ENCODE measurements around the gene SMAD6. TPM values are rescaled to one million over a fixed set of nuclear protein-coding genes. Genes with fewer than 3 reads are reported as not detected.

SMAD6 gene
- total RNA-seq, 3 donors from 2014 or later (not counting 1 experiment from before 2014, with no cell fraction given), result 0.07 to 0.38 (median 0.09) TPM

GRCh38 chr15:66758844-66759243, 56.8 kb downstream of the SMAD6 start:
- Mint-ChIP-seq H3K36me3 (no peaks in the 10 kb centered on the region), H3K27me3 (ENCODE audit: low read depth in 2 of 2) (peaks cover 27 to 36% of the 10 kb centered on the region in 2 donors), H3K4me1 (no peaks in the 10 kb centered on the region), H3K9me3 (peaks cover 0 to 4% of the 10 kb centered on the region in 2 donors), H3K27ac (no peak overlapping the region), H3K4me3 (no peak overlapping the region)
- Histone ChIP-seq H3K27me3 (ENCODE audit: control insufficient read depth, insufficient read depth, low read length) (no peaks in the 10 kb centered on the region), H3K27ac (ENCODE audit: low read length) (no peak overlapping the region), H3K4me1 (ENCODE audit: control insufficient read depth, insufficient read depth, low read length) (no peaks in the 10 kb centered on the region), H3K9me3 (ENCODE audit: control insufficient read depth, insufficient read depth, low read length) (peaks cover 12% of the 10 kb centered on the region), H3K36me3 (ENCODE audit: control insufficient read depth, insufficient read depth, low read length) (no peaks in the 10 kb centered on the region), H3K4me3 (ENCODE audit: low read length) (no peak overlapping the region)
- no peak for TF ChIP-seq CTCF (IDR thresholded peaks at IDR 0.05)
- ATAC-seq (no peak), DNase-seq (no peak)
- intact Hi-C loops (cut with micrococcal nuclease), result no loop called here
- WGBS (ENCODE audit: insufficient coverage), result 75% methylated on average over 1 of the region's 3 CpGs

- H3K9me3 Mint-ChIP-seq, result peaks cover 0 to under 1% of the 10 kb centered on the region in 2 donors
- no peak for TF ChIP-seq CTCF (IDR thresholded peaks at IDR 0.05)
- Histone ChIP-seq H3K27ac (ENCODE audit: low read length) (no peak overlapping the region), H3K27me3 (ENCODE audit: control insufficient read depth, insufficient read depth, low read length) (no peaks in the 10 kb centered on the region), H3K36me3 (ENCODE audit: control insufficient read depth, insufficient read depth, low read length) (no peaks in the 10 kb centered on the region), H3K4me3 (ENCODE audit: low read length) (no peak overlapping the region), H3K9me3 (ENCODE audit: control insufficient read depth, insufficient read depth, low read length) (peaks cover 4% of the 10 kb centered on the region), H3K4me1 (ENCODE audit: control insufficient read depth, insufficient read depth, low read length) (no peaks in the 10 kb centered on the region)
- intact Hi-C loops (cut with micrococcal nuclease), result no loop called here
- peaks cover 0 to under 1% of the 10 kb centered on the region in 2 donors for H3K4me1 Mint-ChIP-seq
- ATAC-seq (no peak), DNase-seq (no peak)
- H3K27me3 Mint-ChIP-seq (ENCODE audit: low read depth in 2 of 2), result peaks cover 30 to 47% of the 10 kb centered on the region in 2 donors
- H3K36me3 Mint-ChIP-seq, result no peaks in the 10 kb centered on the region
- 79% methylated on average over 15 of the region's 16 CpGs for WGBS (ENCODE audit: insufficient coverage)
- H3K4me3 Mint-ChIP-seq, result no peak overlapping the region
- H3K27ac Mint-ChIP-seq, result no peak overlapping the region
Measured at GRCh38 chr15:66760097-66760967, 58.3 kb downstream of the SMAD6 start.

GRCh38 chr15:66760968-66761725, 59.1 kb downstream of the SMAD6 start:
- Histone ChIP-seq H3K4me3 (ENCODE audit: low read length) (no peak overlapping the region), H3K27me3 (ENCODE audit: control insufficient read depth, insufficient read depth, low read length) (no peaks in the 10 kb centered on the region), H3K4me1 (ENCODE audit: control insufficient read depth, insufficient read depth, low read length) (no peaks in the 10 kb centered on the region), H3K36me3 (ENCODE audit: control insufficient read depth, insufficient read depth, low read length) (no peaks in the 10 kb centered on the region), H3K9me3 (ENCODE audit: control insufficient read depth, insufficient read depth, low read length) (no peaks in the 10 kb centered on the region), H3K27ac (ENCODE audit: low read length) (no peak overlapping the region)
- WGBS (ENCODE audit: insufficient coverage), result 34% methylated on average over 16 of the region's 16 CpGs
- ATAC-seq (no peak), DNase-seq (no peak)
- intact Hi-C loops (cut with micrococcal nuclease), result no loop called here
- Mint-ChIP-seq H3K9me3 (no peaks in the 10 kb centered on the region), H3K27me3 (ENCODE audit: low read depth in 2 of 2) (peaks cover 38 to 55% of the 10 kb centered on the region in 2 donors), H3K36me3 (no peaks in the 10 kb centered on the region), H3K4me3 (no peak overlapping the region), H3K4me1 (peaks cover 0 to 6% of the 10 kb centered on the region in 2 donors), H3K27ac (no peak overlapping the region)
- no peak for TF ChIP-seq CTCF (IDR thresholded peaks at IDR 0.05)

All from natural killer cell (primary cell).